B cell (primary cell): ENCODE data around the gene CSDE1.

ENCODE experiments used
- EZH2 ChIP-seq: IDR thresholded peaks from 2 replicates; pipeline ENCODE4 v1.6.1; 2012; ENCODE audit warnings: borderline replicate concordance, low read depth, mild to moderate bottlenecking, moderate library complexity, low read length; ENCODE audit not compliant: insufficient read depth, poor library complexity, severe bottlenecking
- TF ChIP-seq, protein P1 (sequence below): fragments of 200-600 bp; IDR thresholded peaks from one replicate; pipeline ENCODE4 v1.8.0; 2022; ENCODE audit warnings: antibody characterized with exemption, mild to moderate bottlenecking

- TF ChIP-seq, protein P1, sequence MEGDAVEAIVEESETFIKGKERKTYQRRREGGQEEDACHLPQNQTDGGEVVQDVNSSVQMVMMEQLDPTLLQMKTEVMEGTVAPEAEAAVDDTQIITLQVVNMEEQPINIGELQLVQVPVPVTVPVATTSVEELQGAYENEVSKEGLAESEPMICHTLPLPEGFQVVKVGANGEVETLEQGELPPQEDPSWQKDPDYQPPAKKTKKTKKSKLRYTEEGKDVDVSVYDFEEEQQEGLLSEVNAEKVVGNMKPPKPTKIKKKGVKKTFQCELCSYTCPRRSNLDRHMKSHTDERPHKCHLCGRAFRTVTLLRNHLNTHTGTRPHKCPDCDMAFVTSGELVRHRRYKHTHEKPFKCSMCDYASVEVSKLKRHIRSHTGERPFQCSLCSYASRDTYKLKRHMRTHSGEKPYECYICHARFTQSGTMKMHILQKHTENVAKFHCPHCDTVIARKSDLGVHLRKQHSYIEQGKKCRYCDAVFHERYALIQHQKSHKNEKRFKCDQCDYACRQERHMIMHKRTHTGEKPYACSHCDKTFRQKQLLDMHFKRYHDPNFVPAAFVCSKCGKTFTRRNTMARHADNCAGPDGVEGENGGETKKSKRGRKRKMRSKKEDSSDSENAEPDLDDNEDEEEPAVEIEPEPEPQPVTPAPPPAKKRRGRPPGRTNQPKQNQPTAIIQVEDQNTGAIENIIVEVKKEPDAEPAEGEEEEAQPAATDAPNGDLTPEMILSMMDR = no peak
- TF ChIP-seq EZH2 = no peak
Observed at GRCh38 chr1:114737314-114737849, 20.4 kb downstream of the CSDE1 start.
